ENCODE measurements around the gene MAMLD1.
"Not testable (repeated sequence)": the region's sequence is repeated elsewhere in the genome, so short reads cannot be mapped to it uniquely, and the experiment has no call there.

The MAMLD1 gene

GRCh38 chrX:150337536-150337935 is 25.6 kb upstream of the MAMLD1 start:
- Mint-ChIP-seq H3K9me3 (no peaks in the 10 kb centered on the region), H3K4me1 (peaks cover 0 to 2% of the 10 kb centered on the region in 2 donors), H3K27ac (no peak overlapping the region), H3K27me3 (no peaks in the 10 kb centered on the region), H3K4me3 (no peak overlapping the region), H3K36me3 (no peaks in the 10 kb centered on the region)
- DNase-seq (no peak), ATAC-seq (replicated peaks) (no peak)

- no peaks in the 10 kb centered on the region for H3K36me3 Mint-ChIP-seq
- no peak for DNase-seq
- no peak for ATAC-seq (replicated peaks)
- H3K9me3 Mint-ChIP-seq = no peaks in the 10 kb centered on the region
- H3K27ac Mint-ChIP-seq = no peak overlapping the region
- H3K4me1 Mint-ChIP-seq = no peaks in the 10 kb centered on the region
- no peak overlapping the region for H3K4me3 Mint-ChIP-seq
- no peaks in the 10 kb centered on the region for H3K27me3 Mint-ChIP-seq
Measured at GRCh38 chrX:150338615-150339014, 24.5 kb upstream of the MAMLD1 start.

GRCh38 chrX:150339736-150340135 is 23.4 kb upstream of the MAMLD1 start:
- Mint-ChIP-seq H3K9me3 (no peaks in the 10 kb centered on the region), H3K4me3 (no peak overlapping the region), H3K27ac (no peak overlapping the region), H3K36me3 (no peaks in the 10 kb centered on the region), H3K4me1 (no peaks in the 10 kb centered on the region), H3K27me3 (peaks cover 0 to 2% of the 10 kb centered on the region in 2 donors)
- ATAC-seq (replicated peaks) = no peak
- no peak for DNase-seq

- H3K27me3 Mint-ChIP-seq, H3K9me3 Mint-ChIP-seq: not testable (repeated sequence)
Measured at GRCh38 chrX:150340326-150340725, 22.8 kb upstream of the MAMLD1 start.

GRCh38 chrX:150347471-150347870 is 15.6 kb upstream of the MAMLD1 start:
- DNase-seq = no peak
- Mint-ChIP-seq H3K27me3 (peaks cover 13 to 14% of the 10 kb centered on the region in 2 donors), H3K4me3 (no peak overlapping the region), H3K27ac (no peak overlapping the region), H3K9me3 (no peaks in the 10 kb centered on the region), H3K4me1 (peaks cover 0 to 2% of the 10 kb centered on the region in 2 donors), H3K36me3 (no peaks in the 10 kb centered on the region)
- no peak for ATAC-seq (replicated peaks)

More at GRCh38 chrX:150340326-150340725, 22.8 kb upstream of the MAMLD1 start:
- H3K36me3 Mint-ChIP-seq; DNase-seq; H3K27ac Mint-ChIP-seq; H3K4me3 Mint-ChIP-seq; ATAC-seq (replicated peaks); H3K4me1 Mint-ChIP-seq: not testable (repeated sequence)

GRCh38 chrX:150348365-150348764 is 14.8 kb upstream of the MAMLD1 start:
- peaks cover 13 to 14% of the 10 kb centered on the region in 2 donors for H3K27me3 Mint-ChIP-seq
- no peaks in the 10 kb centered on the region for H3K9me3 Mint-ChIP-seq
- ATAC-seq (replicated peaks) = no peak
- no peak overlapping the region for H3K27ac Mint-ChIP-seq
- H3K4me1 Mint-ChIP-seq = peaks cover 0 to 2% of the 10 kb centered on the region in 2 donors
- DNase-seq = no peak
- no peak overlapping the region for H3K4me3 Mint-ChIP-seq
- no peaks in the 10 kb centered on the region for H3K36me3 Mint-ChIP-seq

- Mint-ChIP-seq H3K27ac (no peak overlapping the region), H3K9me3 (no peaks in the 10 kb centered on the region), H3K27me3 (peaks cover 10 to 14% of the 10 kb centered on the region in 2 donors), H3K4me1 (peaks cover 0 to 2% of the 10 kb centered on the region in 2 donors), H3K36me3 (no peaks in the 10 kb centered on the region), H3K4me3 (no peak overlapping the region)
- ATAC-seq (replicated peaks) (no peak), DNase-seq (no peak)
Measured at GRCh38 chrX:150352114-150352513, 11.0 kb upstream of the MAMLD1 start.

- DNase-seq = no peak
- no peaks in the 10 kb centered on the region for H3K36me3 Mint-ChIP-seq
- ATAC-seq (replicated peaks) = no peak
- H3K27ac Mint-ChIP-seq = no peak overlapping the region
- H3K4me1 Mint-ChIP-seq = peaks cover 0 to 2% of the 10 kb centered on the region in 2 donors
- H3K4me3 Mint-ChIP-seq = no peak overlapping the region
- peaks cover 10 to 14% of the 10 kb centered on the region in 2 donors for H3K27me3 Mint-ChIP-seq
- no peaks in the 10 kb centered on the region for H3K9me3 Mint-ChIP-seq
Measured at GRCh38 chrX:150352581-150352980, 10.5 kb upstream of the MAMLD1 start.

GRCh38 chrX:150355913-150356312 is 7.2 kb upstream of the MAMLD1 start:
- H3K36me3 Mint-ChIP-seq = no peaks in the 10 kb centered on the region
- no peak for DNase-seq
- no peak for ATAC-seq (replicated peaks)
- no peaks in the 10 kb centered on the region for H3K9me3 Mint-ChIP-seq
- H3K4me3 Mint-ChIP-seq = no peak overlapping the region
- H3K27me3 Mint-ChIP-seq = peaks cover 21 to 23% of the 10 kb centered on the region in 2 donors
- peaks cover 2 to 3% of the 10 kb centered on the region in 2 donors for H3K4me1 Mint-ChIP-seq
- no peak overlapping the region for H3K27ac Mint-ChIP-seq

GRCh38 chrX:150357790-150358189 is 5.3 kb upstream of the MAMLD1 start:
- ATAC-seq (replicated peaks) = no peak
- H3K4me1 Mint-ChIP-seq = peaks cover 13 to 22% of the 10 kb centered on the region in 2 donors
- peaks cover 32 to 39% of the 10 kb centered on the region in 2 donors for H3K27me3 Mint-ChIP-seq
- no peak for DNase-seq
- no peak overlapping the region for H3K27ac Mint-ChIP-seq
- H3K36me3 Mint-ChIP-seq = no peaks in the 10 kb centered on the region
- H3K9me3 Mint-ChIP-seq = no peaks in the 10 kb centered on the region
- H3K4me3 Mint-ChIP-seq = no peak overlapping the region

- ATAC-seq (replicated peaks) = no peak
- Mint-ChIP-seq H3K27ac (no peak overlapping the region), H3K4me3 (no peak overlapping the region)
Measured at GRCh38 chrX:150358651-150359050, 4.5 kb upstream of the MAMLD1 start.

GRCh38 chrX:150360331-150360730 is 2.8 kb upstream of the MAMLD1 start:
- Mint-ChIP-seq H3K27me3 (peaks cover 32 to 39% of the 10 kb centered on the region in 2 donors), H3K36me3 (no peaks in the 10 kb centered on the region), H3K4me1 (peaks cover 13 to 30% of the 10 kb centered on the region in 2 donors), H3K27ac (no peak overlapping the region), H3K9me3 (no peaks in the 10 kb centered on the region), H3K4me3 (peak overlapping the region in 1 of 2 donors; percentile 10)
- ATAC-seq (replicated peaks) = no peak
- DNase-seq = no peak

More at GRCh38 chrX:150358651-150359050, 4.5 kb upstream of the MAMLD1 start:
- no peaks in the 10 kb centered on the region for H3K9me3 Mint-ChIP-seq
- DNase-seq = no peak
- H3K27me3 Mint-ChIP-seq = peaks cover 32 to 39% of the 10 kb centered on the region in 2 donors
- H3K4me1 Mint-ChIP-seq = peaks cover 13 to 25% of the 10 kb centered on the region in 2 donors
- no peaks in the 10 kb centered on the region for H3K36me3 Mint-ChIP-seq

GRCh38 chrX:150361070-150361776 is 1.9 kb upstream of the MAMLD1 start:
- DNase-seq (no peak), ATAC-seq (replicated peaks) (peak; percentile 8 to 17)
- peaks cover 32 to 39% of the 10 kb centered on the region in 2 donors for H3K27me3 Mint-ChIP-seq
- H3K9me3 Mint-ChIP-seq = no peaks in the 10 kb centered on the region
- H3K4me3 Mint-ChIP-seq = peak overlapping the region; percentile 79 to 84
- H3K4me1 Mint-ChIP-seq = peaks cover 17 to 35% of the 10 kb centered on the region in 2 donors
- no peak overlapping the region for H3K27ac Mint-ChIP-seq
- H3K36me3 Mint-ChIP-seq = no peaks in the 10 kb centered on the region

- no peaks in the 10 kb centered on the region for H3K9me3 Mint-ChIP-seq
- no peaks in the 10 kb centered on the region for H3K36me3 Mint-ChIP-seq
- no peak for ATAC-seq (replicated peaks)
- H3K27ac Mint-ChIP-seq = no peak overlapping the region
- peaks cover 32 to 39% of the 10 kb centered on the region in 2 donors for H3K27me3 Mint-ChIP-seq
- peaks cover 22 to 41% of the 10 kb centered on the region in 2 donors for H3K4me1 Mint-ChIP-seq
- peak overlapping the region; percentile 79 to 84 for H3K4me3 Mint-ChIP-seq
- DNase-seq = no peak
Measured at GRCh38 chrX:150361777-150362351, 1.3 kb upstream of the MAMLD1 start.
